ENCODE data around the gene SNAPIN.

SNAPIN gene

GRCh38 chr1:153678519-153679336 is 20.2 kb downstream of the SNAPIN start, which contains the start of gene NPR1:
NPR1 (plus strand) TSS chr1:153678688; CDS start chr1:153679109, 421 bp downstream.
- H3K4me3 ChIP-seq (ENCODE audit: extremely low read depth, insufficient read depth, low read length, poor library complexity, severe bottlenecking): peak within 1 kb of the TSS; percentile 46
- H3K9me3 ChIP-seq (ENCODE audit: control insufficient read depth, low read length): no peaks in the 10 kb centered on the region
- H3K4me1 ChIP-seq (ENCODE audit: control insufficient read depth, insufficient read depth, low read length, poor library complexity, severe bottlenecking): no peaks in the 10 kb centered on the region
- WGBS, 2 experiments (ENCODE audit: insufficient coverage in 2 of 2): 0 to 1% methylated on average over 57 to 77 of the region's 78 CpGs
- H3K27ac ChIP-seq (ENCODE audit: low read depth, low read length, severe bottlenecking): no peak within 1 kb of the TSS
- no peaks in the 10 kb centered on the region for H3K36me3 ChIP-seq (ENCODE audit: control insufficient read depth, insufficient read depth, low read length)

GRCh38 chr1:153679337-153680119 is 21.0 kb downstream of the SNAPIN start:
- 2 to 3% methylated on average over 63 to 72 of the region's 73 CpGs for WGBS, 2 experiments (ENCODE audit: insufficient coverage in 2 of 2)
- no peak overlapping the region for H3K27ac ChIP-seq (ENCODE audit: low read depth, low read length, severe bottlenecking)
- peak overlapping the region; percentile 46 for H3K4me3 ChIP-seq (ENCODE audit: extremely low read depth, insufficient read depth, low read length, poor library complexity, severe bottlenecking)

DNA sequence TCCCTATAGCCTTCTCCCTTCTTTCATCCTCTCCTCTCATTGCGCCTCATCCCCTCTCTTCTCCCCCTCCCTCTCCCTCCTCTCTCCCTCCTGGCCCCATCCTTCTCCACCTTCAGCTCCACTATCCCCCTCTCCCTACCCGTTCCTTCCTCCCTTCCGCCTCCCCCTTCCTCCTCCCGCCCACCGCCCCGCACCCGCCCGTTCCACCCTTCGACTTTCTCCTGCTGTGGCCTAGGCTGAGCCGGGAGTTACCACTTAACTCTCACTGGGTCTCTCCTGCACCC is 21.6 kb downstream of the SNAPIN start:
- no peak overlapping the region for H3K27ac ChIP-seq (ENCODE audit: low read depth, low read length, severe bottlenecking)
- H3K9me3 ChIP-seq (ENCODE audit: control insufficient read depth, low read length): no peaks in the 10 kb centered on the region
- WGBS, 2 experiments (ENCODE audit: insufficient coverage in 2 of 2): 20 to 29% methylated on average over 1 to 5 of the region's 10 CpGs
- H3K4me3 ChIP-seq (ENCODE audit: extremely low read depth, insufficient read depth, low read length, poor library complexity, severe bottlenecking): peak overlapping the region; percentile 46
- H3K4me1 ChIP-seq (ENCODE audit: control insufficient read depth, insufficient read depth, low read length, poor library complexity, severe bottlenecking): no peaks in the 10 kb centered on the region
- no peaks in the 10 kb centered on the region for H3K36me3 ChIP-seq (ENCODE audit: control insufficient read depth, insufficient read depth, low read length)

More at GRCh38 chr1:153679337-153680119, 21.0 kb downstream of the SNAPIN start:
- Histone ChIP-seq H3K9me3 (ENCODE audit: control insufficient read depth, low read length) (no peaks in the 10 kb centered on the region), H3K36me3 (ENCODE audit: control insufficient read depth, insufficient read depth, low read length) (no peaks in the 10 kb centered on the region), H3K4me1 (ENCODE audit: control insufficient read depth, insufficient read depth, low read length, poor library complexity, severe bottlenecking) (no peaks in the 10 kb centered on the region)

- Histone ChIP-seq H3K9me3 (ENCODE audit: control insufficient read depth, low read length) (no peaks in the 10 kb centered on the region), H3K27ac (ENCODE audit: low read depth, low read length, severe bottlenecking) (no peak overlapping the region), H3K4me3 (ENCODE audit: extremely low read depth, insufficient read depth, low read length, poor library complexity, severe bottlenecking) (no peak overlapping the region), H3K4me1 (ENCODE audit: control insufficient read depth, insufficient read depth, low read length, poor library complexity, severe bottlenecking) (no peaks in the 10 kb centered on the region), H3K36me3 (ENCODE audit: control insufficient read depth, insufficient read depth, low read length) (no peaks in the 10 kb centered on the region)
- WGBS, 2 experiments (ENCODE audit: insufficient coverage in 2 of 2): 92 to 96% methylated on average over 5 of the region's 7 CpGs
These were observed 24.2 kb downstream of the SNAPIN start for GRCh38 chr1:153682730-153683129.

- Histone ChIP-seq H3K4me1 (ENCODE audit: control insufficient read depth, insufficient read depth, low read length, poor library complexity, severe bottlenecking) (no peaks in the 10 kb centered on the region), H3K27ac (ENCODE audit: low read depth, low read length, severe bottlenecking) (no peak overlapping the region), H3K4me3 (ENCODE audit: extremely low read depth, insufficient read depth, low read length, poor library complexity, severe bottlenecking) (no peak overlapping the region), H3K36me3 (ENCODE audit: control insufficient read depth, insufficient read depth, low read length) (no peaks in the 10 kb centered on the region), H3K9me3 (ENCODE audit: control insufficient read depth, low read length) (no peaks in the 10 kb centered on the region)
- WGBS, 2 experiments (ENCODE audit: insufficient coverage in 2 of 2): 90 to 96% methylated on average over 4 to 5 of the region's 5 CpGs
These were observed 25.4 kb downstream of the SNAPIN start for GRCh38 chr1:153683854-153684253.

GRCh38 chr1:153684892-153685291 is 26.4 kb downstream of the SNAPIN start:
- 94 to 98% methylated on average over 4 to 7 of the region's 12 CpGs for WGBS, 2 experiments (ENCODE audit: insufficient coverage in 2 of 2)
- H3K36me3 ChIP-seq (ENCODE audit: control insufficient read depth, insufficient read depth, low read length): no peaks in the 10 kb centered on the region
- no peak overlapping the region for H3K27ac ChIP-seq (ENCODE audit: low read depth, low read length, severe bottlenecking)
- H3K9me3 ChIP-seq (ENCODE audit: control insufficient read depth, low read length): no peaks in the 10 kb centered on the region
- H3K4me1 ChIP-seq (ENCODE audit: control insufficient read depth, insufficient read depth, low read length, poor library complexity, severe bottlenecking): no peaks in the 10 kb centered on the region
- no peak overlapping the region for H3K4me3 ChIP-seq (ENCODE audit: extremely low read depth, insufficient read depth, low read length, poor library complexity, severe bottlenecking)

- Histone ChIP-seq H3K36me3 (ENCODE audit: control insufficient read depth, insufficient read depth, low read length) (no peaks in the 10 kb centered on the region), H3K27ac (ENCODE audit: low read depth, low read length, severe bottlenecking) (no peak overlapping the region), H3K9me3 (ENCODE audit: control insufficient read depth, low read length) (no peaks in the 10 kb centered on the region), H3K4me3 (ENCODE audit: extremely low read depth, insufficient read depth, low read length, poor library complexity, severe bottlenecking) (no peak overlapping the region), H3K4me1 (ENCODE audit: control insufficient read depth, insufficient read depth, low read length, poor library complexity, severe bottlenecking) (no peaks in the 10 kb centered on the region)
- WGBS, 2 experiments (ENCODE audit: insufficient coverage in 2 of 2): 84 to 95% methylated on average over 8 to 11 of the region's 11 CpGs
These were observed 27.2 kb downstream of the SNAPIN start for GRCh38 chr1:153685544-153686340.

- WGBS, 2 experiments (ENCODE audit: insufficient coverage in 2 of 2): 88 to 94% methylated on average over 12 to 13 of the region's 16 CpGs
- no peak overlapping the region for H3K4me3 ChIP-seq (ENCODE audit: extremely low read depth, insufficient read depth, low read length, poor library complexity, severe bottlenecking)
- no peaks in the 10 kb centered on the region for H3K9me3 ChIP-seq (ENCODE audit: control insufficient read depth, low read length)
- no peak overlapping the region for H3K27ac ChIP-seq (ENCODE audit: low read depth, low read length, severe bottlenecking)
- no peaks in the 10 kb centered on the region for H3K4me1 ChIP-seq (ENCODE audit: control insufficient read depth, insufficient read depth, low read length, poor library complexity, severe bottlenecking)
- no peaks in the 10 kb centered on the region for H3K36me3 ChIP-seq (ENCODE audit: control insufficient read depth, insufficient read depth, low read length)
These were observed 29.0 kb downstream of the SNAPIN start for GRCh38 chr1:153687346-153688125.

- Histone ChIP-seq H3K4me1 (ENCODE audit: control insufficient read depth, insufficient read depth, low read length, poor library complexity, severe bottlenecking) (no peaks in the 10 kb centered on the region), H3K36me3 (ENCODE audit: control insufficient read depth, insufficient read depth, low read length) (no peaks in the 10 kb centered on the region), H3K4me3 (ENCODE audit: extremely low read depth, insufficient read depth, low read length, poor library complexity, severe bottlenecking) (no peak overlapping the region), H3K9me3 (ENCODE audit: control insufficient read depth, low read length) (no peaks in the 10 kb centered on the region), H3K27ac (ENCODE audit: low read depth, low read length, severe bottlenecking) (no peak overlapping the region)
- WGBS, 2 experiments (ENCODE audit: insufficient coverage in 2 of 2): 86 to 91% methylated on average over 4 to 7 of the region's 7 CpGs
These were observed 29.8 kb downstream of the SNAPIN start for GRCh38 chr1:153688276-153688675.

GRCh38 chr1:153688736-153689328 is 30.3 kb downstream of the SNAPIN start:
- H3K27ac ChIP-seq (ENCODE audit: low read depth, low read length, severe bottlenecking): no peak overlapping the region
- H3K9me3 ChIP-seq (ENCODE audit: control insufficient read depth, low read length): no peaks in the 10 kb centered on the region
- H3K4me1 ChIP-seq (ENCODE audit: control insufficient read depth, insufficient read depth, low read length, poor library complexity, severe bottlenecking): no peaks in the 10 kb centered on the region
- 96 to 100% methylated on average over 11 to 13 of the region's 18 CpGs for WGBS, 2 experiments (ENCODE audit: insufficient coverage in 2 of 2)
- no peak overlapping the region for H3K4me3 ChIP-seq (ENCODE audit: extremely low read depth, insufficient read depth, low read length, poor library complexity, severe bottlenecking)
- H3K36me3 ChIP-seq (ENCODE audit: control insufficient read depth, insufficient read depth, low read length): no peaks in the 10 kb centered on the region

Data from mesodermal cell (in vitro differentiated cells).